ENCODE data around the gene HNRNPH2. TPM values are rescaled to one million over a fixed set of nuclear protein-coding genes. Genes with fewer than 3 reads are reported as not detected.
A peak's percentile ranks its signal among the peaks of the same experiment; 100 is the strongest.

HNRNPH2 gene
- total and polyA plus RNA-seq, 9 of the 15 experiments (the other 6 are each of a cell fraction or from before 2014, with no cell fraction given) = 40.0 to 130 (median 60.3) TPM

DNA sequence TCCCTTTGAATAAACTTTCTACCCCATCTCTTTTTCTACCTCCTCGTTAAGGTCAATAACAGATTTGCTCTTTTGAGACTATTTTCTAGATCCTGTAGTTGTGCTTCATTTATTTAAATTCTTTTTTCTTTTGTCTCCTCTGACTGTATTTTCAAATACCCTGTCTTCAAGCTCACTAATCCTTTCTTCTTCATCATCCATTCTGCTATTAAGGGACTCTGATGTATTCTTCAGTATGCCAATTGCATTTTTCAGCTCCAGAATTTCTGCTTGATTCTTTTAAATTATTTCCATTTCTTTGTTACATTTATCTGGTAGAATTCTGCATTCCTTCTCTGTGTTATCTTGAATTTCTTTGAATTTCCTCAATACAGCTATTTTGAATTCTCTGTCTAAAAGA lies 41.3 kb downstream of the HNRNPH2 start:
- no peak for DNase-seq (ENCODE audit: extremely low read depth in 1 of 4, low spot score in 3 of 4)
- Histone ChIP-seq H3K4me2 (ENCODE audit: insufficient read depth, low read length) (no peak overlapping the region), H3K36me3 (ENCODE audit: control insufficient read depth, insufficient read depth, low read length) (no peaks in the 10 kb centered on the region), H4K20me1 (replicated peaks; ENCODE audit: control insufficient read depth, insufficient read depth, low read length) (no peaks in the 10 kb centered on the region), H3K9me3 (replicated peaks; ENCODE audit: control insufficient read depth, insufficient read depth, low read depth, low read length) (no peaks in the 10 kb centered on the region), H3K9me1 (ENCODE audit: control insufficient read depth, insufficient read depth, low read length) (no peaks in the 10 kb centered on the region), H3K79me2 (ENCODE audit: control insufficient read depth, insufficient read depth, low read length) (no peaks in the 10 kb centered on the region), H3K27ac (ENCODE audit: extremely low read depth, low read depth, low read length) (no peak overlapping the region), H3K9ac (ENCODE audit: insufficient read depth in 1 of 2, low read depth in 2 of 2, low read length in 2 of 2) (no peak overlapping the region), H2AFZ (ENCODE audit: low read depth, low read length) (no peak overlapping the region), H3K4me3 (no peak overlapping the region), H3K27me3 (ENCODE audit: control insufficient read depth in 2 of 2, insufficient read depth in 2 of 2, low read length in 2 of 2) (no peaks in the 10 kb centered on the region), H3K4me1 (replicated peaks in 1 of 2; ENCODE audit: control insufficient read depth in 2 of 2, insufficient read depth in 2 of 2, low read length in 2 of 2) (no peaks in the 10 kb centered on the region; a peak in 1 of 5 replicates)
- intact Hi-C loops (cut with micrococcal nuclease) = no loop called here
- ATAC-seq = no peak
- ChIA-PET POLR2A (no interaction called here), CTCF (ENCODE audit: low intra/inter-chr PET ratio) (no interaction called here)
- TF ChIP-seq SRSF3 (IDR thresholded peaks at IDR 0.05; ENCODE audit: insufficient read depth, low read length) (no peak), ELF1 (tag; IDR thresholded peaks at IDR 0.05) (no peak), PCBP1 (IDR thresholded peaks at IDR 0.05; ENCODE audit: low read depth, low read length, poor library complexity, severe bottlenecking) (no peak), HIVEP1 (CRISPR knock-in tag; IDR thresholded peaks at IDR 0.05) (no peak), ZFP30 (CRISPR knock-in tag; IDR thresholded peaks at IDR 0.05; ENCODE audit: borderline replicate concordance) (peak; percentile 70; the same call in 1 of the 2 replicates)
- in situ Hi-C loops (cut with MboI) = no loop called here
- WGBS (ENCODE audit: insufficient coverage, low coverage, missing lambda C conversion rate) = 0% methylated on average over 1 of the region's 1 CpG
- FAIRE-seq = no peak
- BruUV-seq (replicated peaks) = no TSS peak

- ATAC-seq (no peak), FAIRE-seq (no peak), DNase-seq (ENCODE audit: extremely low read depth in 1 of 4, low spot score in 3 of 4) (no peak)
- Histone ChIP-seq H2AFZ (ENCODE audit: low read depth, low read length) (no peak overlapping the region), H3K4me3 (no peak overlapping the region), H3K9ac (ENCODE audit: insufficient read depth in 1 of 2, low read depth in 2 of 2, low read length in 2 of 2) (no peak overlapping the region), H3K4me2 (ENCODE audit: insufficient read depth, low read length) (no peak overlapping the region), H3K36me3 (ENCODE audit: control insufficient read depth, insufficient read depth, low read length) (no peaks in the 10 kb centered on the region), H4K20me1 (replicated peaks; ENCODE audit: control insufficient read depth, insufficient read depth, low read length) (no peaks in the 10 kb centered on the region), H3K9me1 (ENCODE audit: control insufficient read depth, insufficient read depth, low read length) (no peaks in the 10 kb centered on the region), H3K27ac (ENCODE audit: extremely low read depth, low read depth, low read length) (no peak overlapping the region), H3K79me2 (ENCODE audit: control insufficient read depth, insufficient read depth, low read length) (no peaks in the 10 kb centered on the region), H3K9me3 (replicated peaks; ENCODE audit: control insufficient read depth, insufficient read depth, low read depth, low read length) (no peaks in the 10 kb centered on the region), H3K4me1 (replicated peaks in 1 of 2; ENCODE audit: control insufficient read depth in 2 of 2, insufficient read depth in 2 of 2, low read length in 2 of 2) (no peaks in the 10 kb centered on the region; a peak in 1 of 5 replicates), H3K27me3 (ENCODE audit: control insufficient read depth in 2 of 2, insufficient read depth in 2 of 2, low read length in 2 of 2) (no peaks in the 10 kb centered on the region)
- ChIA-PET POLR2A (no interaction called here), CTCF (ENCODE audit: low intra/inter-chr PET ratio) (no interaction called here)
- 0% methylated on average over 2 of the region's 2 CpGs for WGBS (ENCODE audit: insufficient coverage, low coverage, missing lambda C conversion rate)
- in situ Hi-C loops (cut with MboI) = no loop called here
- no TSS peak for BruUV-seq (replicated peaks)
- intact Hi-C loops (cut with micrococcal nuclease) = no loop called here
- TF ChIP-seq FOXK1 (CRISPR knock-in tag; IDR thresholded peaks at IDR 0.05; ENCODE audit: borderline replicate concordance) = no peak
- TF ChIP-seq E2F4 (CRISPR knock-in tag; IDR thresholded peaks at IDR 0.05; ENCODE audit: low read depth) = no peak
- no peak for TF ChIP-seq YBX1 (IDR thresholded peaks at IDR 0.05)
- no peak for TF ChIP-seq SNRNP70 (optimal IDR thresholded peaks at IDR 0.05; ENCODE audit: low read depth, low read length)
- TF ChIP-seq SLC30A9 (CRISPR knock-in tag; IDR thresholded peaks at IDR 0.05) = no peak
- TF ChIP-seq E2F1 (CRISPR knock-in tag; IDR thresholded peaks at IDR 0.05) = no peak
- no peak for TF ChIP-seq SMAD1 (IDR thresholded peaks at IDR 0.05; ENCODE audit: low read depth, low read length, partially characterized antibody)
- TF ChIP-seq SREBF2 (CRISPR knock-in tag; IDR thresholded peaks at IDR 0.05) = no peak
- no peak for TF ChIP-seq EZH2 (IDR thresholded peaks at IDR 0.05; ENCODE audit: borderline replicate concordance, low read depth, low read length)
- no peak for TF ChIP-seq NCOA6 (IDR thresholded peaks at IDR 0.05)
- TF ChIP-seq ZNF764 (CRISPR knock-in tag; IDR thresholded peaks at IDR 0.05; ENCODE audit: low read depth) = no peak
Measured at GRCh38 chrX:101450085-101450484, 42.1 kb downstream of the HNRNPH2 start.

All from K562 (cell line).